ENCODE data around the gene CTSD. TPM values are rescaled to one million over a fixed set of nuclear protein-coding genes. Genes with fewer than 3 reads are reported as not detected.

The CTSD gene
- total RNA-seq, 2 donors from 2014 or later = 782 to 1,042 TPM

DNA sequence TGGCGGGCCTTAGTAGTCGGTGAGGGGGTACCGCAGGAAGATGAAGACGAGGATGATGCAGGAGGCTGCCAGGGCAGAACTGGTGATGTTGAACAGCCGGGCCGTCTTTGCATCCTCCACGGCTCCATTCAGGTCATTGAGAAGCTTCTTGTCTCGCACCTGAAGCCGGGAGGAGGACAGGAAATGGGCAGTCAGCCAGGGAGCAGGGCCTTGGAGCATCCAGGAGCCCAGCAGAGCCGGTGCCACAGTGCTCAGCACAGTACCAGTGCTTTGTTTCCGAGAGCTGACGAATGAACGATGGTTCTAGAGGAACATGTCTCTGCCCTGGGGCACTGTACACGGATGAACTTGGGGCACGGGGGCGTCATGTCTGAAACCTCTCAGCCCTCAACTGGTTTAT, 28.5 kb downstream of the CTSD start:
- H3K27ac ChIP-seq = no peak overlapping the region
- no peaks in the 10 kb centered on the region for H3K27me3 ChIP-seq
- TF ChIP-seq CTCF (IDR thresholded peaks at IDR 0.05) = no peak
- H3K36me3 ChIP-seq = no peaks in the 10 kb centered on the region
- no peak for DNase-seq (ENCODE audit: low spot score)
- H3K4me3 ChIP-seq = no peak overlapping the region
- peaks cover 6 to 16% of the 10 kb centered on the region in 2 donors for H3K9me3 ChIP-seq
- no peaks in the 10 kb centered on the region for H3K4me1 ChIP-seq

- no peaks in the 10 kb centered on the region for H3K4me1 ChIP-seq
- H3K4me3 ChIP-seq = no peak overlapping the region
- no peak overlapping the region for H3K27ac ChIP-seq
- peaks cover 6 to 16% of the 10 kb centered on the region in 2 donors for H3K9me3 ChIP-seq
- no peaks in the 10 kb centered on the region for H3K36me3 ChIP-seq
- DNase-seq (ENCODE audit: low spot score) = no peak
- TF ChIP-seq CTCF (IDR thresholded peaks at IDR 0.05) = no peak
- H3K27me3 ChIP-seq = no peaks in the 10 kb centered on the region
These were observed 29.1 kb downstream of the CTSD start for GRCh38 chr11:1734641-1735081.

DNA sequence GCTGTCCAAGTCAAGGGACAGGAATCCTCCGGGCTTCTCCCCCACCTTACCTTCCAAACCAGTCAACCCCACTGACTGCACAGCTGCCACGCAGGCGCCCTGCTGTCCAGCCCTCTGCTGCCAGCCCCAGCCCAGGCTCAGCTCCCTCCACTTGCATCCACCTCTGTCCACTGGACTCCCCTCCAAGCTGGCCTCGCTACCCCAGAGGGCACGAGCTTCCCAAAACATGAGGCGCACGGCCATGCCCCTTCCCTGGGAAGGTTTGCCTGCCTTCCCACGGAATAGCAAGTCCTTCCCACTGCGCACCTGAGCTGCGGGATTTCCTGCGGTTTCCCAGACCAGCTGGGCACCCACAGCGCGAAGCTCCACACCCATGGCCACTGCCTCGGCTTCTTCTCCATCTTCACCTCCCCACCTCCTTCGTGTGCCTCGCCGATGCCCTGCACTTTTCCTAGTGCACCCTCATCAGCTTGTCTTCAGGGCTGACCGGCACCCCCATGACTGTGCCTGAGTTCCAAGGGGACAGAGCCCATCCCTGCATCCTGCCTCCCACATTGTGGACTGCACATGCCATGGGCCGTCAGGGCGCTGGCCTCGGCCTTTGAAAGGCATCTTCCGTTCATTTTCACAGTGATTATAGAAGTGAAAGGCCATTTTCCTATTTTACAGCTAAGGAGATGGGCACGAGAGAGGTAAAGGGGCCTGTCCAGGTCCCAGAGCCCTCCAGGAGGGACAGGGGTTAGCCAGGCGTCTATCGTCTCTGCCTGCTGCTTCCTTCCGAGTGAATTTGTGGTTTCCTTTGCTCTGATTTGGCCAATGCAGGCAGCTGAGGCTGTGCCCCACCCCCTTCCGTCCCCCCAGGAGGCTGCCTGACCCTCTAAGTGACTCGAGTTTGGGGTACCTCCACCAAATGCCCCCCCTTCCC, 29.7 kb downstream of the CTSD start:
- H3K27me3 ChIP-seq = no peaks in the 10 kb centered on the region
- no peaks in the 10 kb centered on the region for H3K36me3 ChIP-seq
- H3K4me3 ChIP-seq = no peak overlapping the region
- no peak for DNase-seq (ENCODE audit: low spot score)
- no peak for TF ChIP-seq CTCF (IDR thresholded peaks at IDR 0.05)
- H3K9me3 ChIP-seq = peaks cover 6 to 16% of the 10 kb centered on the region in 2 donors
- H3K4me1 ChIP-seq = no peaks in the 10 kb centered on the region
- no peak overlapping the region for H3K27ac ChIP-seq

DNA sequence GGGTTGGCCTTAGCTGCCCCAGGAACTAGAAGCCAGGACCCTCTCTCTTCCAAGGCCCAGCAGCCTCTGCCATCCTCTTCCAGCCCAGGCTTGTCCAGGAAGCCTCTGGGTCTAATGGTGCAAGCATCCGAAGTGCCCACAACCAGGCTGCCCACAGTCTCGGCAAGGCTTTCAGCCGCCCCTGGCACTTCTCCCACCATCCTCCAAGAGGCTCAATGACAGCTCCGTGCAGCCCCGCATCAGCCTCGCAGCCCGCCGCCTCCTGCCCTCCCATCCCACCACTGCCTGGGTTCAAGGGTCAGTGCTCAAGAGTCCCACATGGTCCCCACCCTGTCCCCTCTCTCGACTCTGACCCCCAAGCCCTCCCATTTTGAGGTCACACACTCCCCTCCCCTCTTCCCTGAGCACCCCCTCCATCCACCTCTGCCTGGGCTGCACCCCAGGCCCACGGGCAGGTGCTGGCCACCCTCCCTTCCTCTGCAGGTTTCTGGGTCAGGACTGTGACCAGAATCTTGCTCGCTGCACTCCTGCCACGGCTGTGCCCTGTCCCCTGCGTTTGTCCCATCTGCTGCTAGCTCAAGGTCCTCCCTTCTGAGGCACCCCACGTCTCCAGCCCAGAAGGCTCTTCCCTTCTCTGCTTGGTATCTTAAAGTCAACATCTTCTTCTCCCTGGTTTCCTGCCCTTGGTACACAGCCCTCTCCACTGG, 30.6 kb downstream of the CTSD start:
- H3K27me3 ChIP-seq = no peaks in the 10 kb centered on the region

GRCh38 chr11:1732418-1733008, 31.2 kb downstream of the CTSD start:
- peaks cover 6 to 16% of the 10 kb centered on the region in 2 donors for H3K9me3 ChIP-seq
- no peak for TF ChIP-seq CTCF (IDR thresholded peaks at IDR 0.05)
- no peak for DNase-seq (ENCODE audit: low spot score)
- no peaks in the 10 kb centered on the region for H3K4me1 ChIP-seq
- H3K36me3 ChIP-seq = no peaks in the 10 kb centered on the region
- H3K27ac ChIP-seq = no peak overlapping the region
- H3K4me3 ChIP-seq = no peak overlapping the region
- no peaks in the 10 kb centered on the region for H3K27me3 ChIP-seq

More for the DNA sequence above, 30.6 kb downstream of the CTSD start:
- peaks cover 6 to 16% of the 10 kb centered on the region in 2 donors for H3K9me3 ChIP-seq
- H3K36me3 ChIP-seq = no peaks in the 10 kb centered on the region
- no peaks in the 10 kb centered on the region for H3K4me1 ChIP-seq
- no peak for DNase-seq (ENCODE audit: low spot score)
- no peak for TF ChIP-seq CTCF (IDR thresholded peaks at IDR 0.05)
- H3K27ac ChIP-seq = no peak overlapping the region
- H3K4me3 ChIP-seq = no peak overlapping the region

Measured in right atrium auricular region (tissue), 2 donors.